NCI-H2081 (cell line): ENCODE results near the gene PIN1.
A peak's percentile ranks its signal among the peaks of the same experiment; 100 is the strongest.
"Not testable (repeated sequence)": the region's sequence is repeated elsewhere in the genome, so short reads cannot be mapped to it uniquely, and the experiment has no call there.

Source experiments
- DNase-seq, 2 experiments: peaks; one replicate each; lab custom pipeline; 2025; lab: John Stamatoyannopoulos, UW

PIN1 gene

GRCh38 chr19:9818734-9819595, 16.2 kb upstream of the PIN1 start, which contains the start of gene FBXL12:
FBXL12 (minus strand) TSS chr19:9819079; CDS start chr19:9818813, 266 bp downstream.
- peak; percentile 97 to 100 for DNase-seq

GRCh38 chr19:9819596-9819909, 15.6 kb upstream of the PIN1 start:
- DNase-seq = no peak

DNA sequence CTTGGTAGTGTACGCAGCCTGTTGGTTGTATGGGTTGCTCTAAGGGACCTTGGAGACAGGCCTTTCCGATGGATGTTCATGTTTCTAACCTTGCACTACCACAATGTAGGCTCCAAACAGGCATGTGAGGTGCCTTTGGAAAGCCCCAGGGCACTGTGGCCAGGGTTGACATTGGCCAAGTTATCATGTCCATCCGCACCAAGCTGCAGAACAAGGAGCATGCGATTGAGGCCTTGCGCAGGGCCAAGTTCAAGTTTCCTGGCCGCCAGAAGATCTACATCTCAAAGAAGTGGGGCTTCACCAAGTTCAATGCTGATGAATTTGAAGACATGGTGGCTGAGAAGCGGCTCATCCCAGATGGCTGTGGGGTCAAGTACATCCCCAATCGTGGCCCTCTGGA, 15.1 kb upstream of the PIN1 start:
- DNase-seq = not testable (repeated sequence)

DNA sequence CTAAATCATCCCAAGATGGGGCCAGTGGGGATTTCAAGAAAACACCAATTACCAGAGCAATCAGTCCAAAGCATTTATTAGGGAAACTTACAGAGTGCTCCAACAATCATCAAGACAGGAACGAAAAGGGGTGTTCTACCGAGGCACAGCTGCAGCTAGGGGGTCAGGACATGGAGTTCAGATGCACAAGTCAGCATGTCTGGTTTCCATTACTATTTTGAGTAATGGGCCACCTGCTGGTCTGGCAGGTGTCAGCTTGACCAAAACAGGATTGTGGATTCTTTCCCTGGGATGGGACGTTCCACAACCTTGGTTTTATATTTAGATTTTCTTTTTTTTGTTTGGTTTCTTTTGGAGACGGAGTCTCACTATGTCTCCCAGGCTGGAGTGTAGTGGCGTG, 11.3 kb upstream of the PIN1 start:
- no peak for DNase-seq

GRCh38 chr19:9827289-9828238, 7.6 kb upstream of the PIN1 start, which contains the start of gene UBL5:
UBL5 (plus strand) TSS chr19:9827918; CDS start chr19:9828338, 420 bp downstream.
- DNase-seq = peak; percentile 83 to 92

DNA sequence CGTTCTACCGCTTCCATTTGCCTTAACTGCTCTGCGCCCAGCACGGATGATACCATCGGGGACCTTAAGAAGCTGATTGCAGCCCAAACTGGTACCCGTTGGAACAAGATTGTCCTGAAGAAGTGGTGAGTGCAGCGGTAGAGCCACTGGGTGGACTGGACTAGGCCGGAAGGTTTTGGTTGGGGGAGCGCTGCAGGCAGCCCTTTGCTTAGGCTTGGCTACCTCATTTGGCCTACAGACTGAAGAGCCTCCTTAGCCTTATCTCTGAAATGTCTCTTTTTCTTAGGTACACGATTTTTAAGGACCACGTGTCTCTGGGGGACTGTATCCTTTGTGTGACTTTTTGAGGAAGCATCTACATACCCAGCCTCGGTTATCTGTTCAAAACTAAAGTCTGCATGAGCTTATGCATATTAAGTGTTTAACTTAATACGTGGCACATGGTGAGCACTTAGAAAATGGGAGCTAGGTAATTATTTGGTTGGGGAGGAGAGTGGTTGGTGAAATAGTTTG, 6.5 kb upstream of the PIN1 start:
- DNase-seq = no peak

GRCh38 chr19:9834307-9834725, 802 bp upstream of the PIN1 start:
- DNase-seq = no peak

DNA sequence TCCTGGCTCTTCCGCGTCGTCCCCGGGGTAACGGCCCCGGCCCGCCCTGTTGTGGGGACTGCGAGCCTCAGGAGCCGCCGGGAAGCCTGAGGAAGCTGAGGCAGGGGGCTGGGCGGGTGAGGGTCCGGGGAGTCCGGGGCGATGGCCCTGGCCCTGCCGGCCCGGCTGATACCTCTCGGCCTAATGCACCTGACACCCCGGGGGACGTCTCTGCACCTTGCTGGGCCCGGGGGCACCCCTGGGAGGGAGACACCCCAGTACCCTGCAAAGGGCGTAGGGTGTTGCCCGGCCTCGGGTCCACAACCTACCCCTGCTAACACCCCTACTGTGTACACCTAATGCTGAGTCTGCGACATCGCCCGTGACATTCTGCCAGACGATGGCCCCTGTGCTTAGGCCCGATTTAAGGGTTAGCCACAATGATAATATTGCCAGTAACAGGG, 410 bp downstream of the PIN1 start:
- DNase-seq = no peak

- DNase-seq = peak; percentile 6 to 41
Measured at GRCh38 chr19:9836021-9836420, 903 bp downstream of the PIN1 start.

GRCh38 chr19:9838324-9838723, 3.2 kb downstream of the PIN1 start:
- DNase-seq = no peak

- no peak for DNase-seq
Measured at GRCh38 chr19:9839415-9839814, 4.3 kb downstream of the PIN1 start.

GRCh38 chr19:9842834-9843625, 7.9 kb downstream of the PIN1 start:
- no peak for DNase-seq

GRCh38 chr19:9843626-9844273, 8.6 kb downstream of the PIN1 start:
- not testable (repeated sequence) for DNase-seq

DNA sequence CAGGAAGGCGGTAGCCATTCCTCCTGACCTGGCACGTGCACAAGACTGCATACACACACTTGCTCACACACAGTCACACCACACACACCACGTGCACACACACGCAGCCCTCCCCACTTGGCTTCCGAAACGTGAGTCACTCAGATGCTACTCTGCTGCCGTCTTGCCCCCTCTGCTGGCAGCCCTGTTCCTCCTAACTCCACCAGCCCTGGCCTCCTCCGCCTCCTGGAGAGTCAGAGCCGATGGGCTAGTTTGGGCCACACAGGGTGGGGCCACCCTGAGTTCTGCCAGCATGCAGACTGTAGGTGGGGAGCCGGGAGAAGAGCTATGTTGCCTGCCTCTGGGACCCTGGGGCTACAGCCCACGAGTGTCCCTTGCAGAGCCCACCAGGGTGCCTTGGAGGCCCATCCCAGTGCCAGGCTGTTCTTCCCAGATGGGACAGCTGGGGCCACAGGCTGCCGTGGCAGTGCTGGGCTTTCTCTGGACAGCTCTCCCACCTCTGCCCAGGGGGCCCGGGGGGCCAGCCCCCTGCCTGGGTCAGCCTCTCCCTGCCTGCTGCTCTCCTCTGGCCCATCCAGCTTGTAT, 12.1 kb downstream of the PIN1 start:
- DNase-seq = no peak

GRCh38 chr19:9848060-9848459, 12.9 kb downstream of the PIN1 start:
- DNase-seq = no peak

DNA sequence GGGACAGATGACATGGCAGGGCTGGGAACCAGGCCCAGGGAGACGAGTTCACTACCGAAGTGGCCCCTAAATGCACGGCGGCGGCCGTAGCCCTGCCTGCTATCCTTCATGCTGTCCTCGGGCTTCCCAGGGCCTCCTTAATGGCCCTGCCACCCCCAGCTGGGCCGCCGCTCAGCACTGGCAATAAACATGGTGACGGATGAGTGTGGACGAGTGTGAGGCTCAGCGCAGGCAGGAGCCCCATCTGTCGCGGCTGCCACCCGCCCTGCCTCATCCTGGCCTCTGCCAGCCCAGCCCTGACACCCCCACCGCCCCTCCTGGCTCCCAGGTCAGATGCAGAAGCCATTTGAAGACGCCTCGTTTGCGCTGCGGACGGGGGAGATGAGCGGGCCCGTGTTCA, 13.6 kb downstream of the PIN1 start:
- no peak for DNase-seq

GRCh38 chr19:9849791-9850190, 14.7 kb downstream of the PIN1 start:
- no peak for DNase-seq

- DNase-seq = no peak
Measured at GRCh38 chr19:9850235-9850959, 15.3 kb downstream of the PIN1 start.

GRCh38 chr19:9854282-9854846, 19.2 kb downstream of the PIN1 start:
- DNase-seq = no peak

DNA sequence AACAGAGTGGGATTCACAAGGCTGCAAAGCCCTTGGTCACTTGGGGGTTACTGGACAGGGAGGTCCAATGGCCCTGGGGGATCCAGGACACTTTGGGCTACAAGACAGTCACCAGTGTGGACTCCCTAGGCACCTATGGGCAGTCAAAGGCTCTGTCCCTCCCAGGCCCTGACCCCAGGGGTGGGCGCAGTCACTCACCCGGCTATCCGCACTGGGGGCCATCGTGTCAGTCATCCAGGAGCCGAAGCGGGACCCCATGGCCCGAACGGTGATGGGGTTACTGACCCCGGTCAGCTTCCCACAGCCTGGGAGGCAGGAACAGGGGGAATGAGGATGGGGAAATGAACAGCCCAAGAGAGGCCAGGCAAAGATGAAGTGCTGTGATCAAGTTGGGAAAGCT, 21.5 kb downstream of the PIN1 start:
- no peak for DNase-seq
